Measurements from ENCODE around the gene PDSS1.
A peak's percentile ranks its signal among the peaks of the same experiment; 100 is the strongest.
"Not testable (repeated sequence)": the region's sequence is repeated elsewhere in the genome, so short reads cannot be mapped to it uniquely, and the experiment has no call there.

PDSS1 gene

GRCh38 chr10:26743091-26743490 is 45.6 kb downstream of the PDSS1 start:
- DNase-seq: no peak

- no peak for DNase-seq
Measured at GRCh38 chr10:26743841-26744240, 46.3 kb downstream of the PDSS1 start.

- DNase-seq: no peak
Measured at GRCh38 chr10:26746061-26746460, 48.6 kb downstream of the PDSS1 start.

GRCh38 chr10:26755443-26755903 is 58.0 kb downstream of the PDSS1 start:
- DNase-seq: no peak

- DNase-seq: no peak
Measured at GRCh38 chr10:26759008-26759407, 61.5 kb downstream of the PDSS1 start.

GRCh38 chr10:26765549-26765948 is 68.0 kb downstream of the PDSS1 start:
- no peak for DNase-seq

GRCh38 chr10:26770069-26770468 is 72.6 kb downstream of the PDSS1 start:
- DNase-seq: no peak

GRCh38 chr10:26773633-26774032 is 76.1 kb downstream of the PDSS1 start:
- no peak for DNase-seq

GRCh38 chr10:26776258-26776657 is 78.8 kb downstream of the PDSS1 start:
- no peak for DNase-seq

- no peak for DNase-seq
Measured at GRCh38 chr10:26777686-26778085, 80.2 kb downstream of the PDSS1 start.

GRCh38 chr10:26779176-26779860 is 81.8 kb downstream of the PDSS1 start:
- no peak for DNase-seq

- no peak for DNase-seq
Measured at GRCh38 chr10:26780106-26780792, 82.7 kb downstream of the PDSS1 start.

- DNase-seq: peak; percentile 55
Measured at GRCh38 chr10:26780793-26781601, 83.5 kb downstream of the PDSS1 start.

GRCh38 chr10:26781797-26782196 is 84.3 kb downstream of the PDSS1 start:
- peak; percentile 53 for DNase-seq

GRCh38 chr10:26787362-26787761 is 89.9 kb downstream of the PDSS1 start:
- no peak for DNase-seq

- not testable (repeated sequence) for DNase-seq
Measured at GRCh38 chr10:26789779-26790178, 92.3 kb downstream of the PDSS1 start.

- DNase-seq: no peak
Measured at GRCh38 chr10:26790221-26790995, 92.9 kb downstream of the PDSS1 start.

GRCh38 chr10:26792758-26793495 is 95.4 kb downstream of the PDSS1 start:
- DNase-seq: no peak
